HCT116 (cell line): ENCODE results near the gene MDM4.

Experiments used
- CTCF ChIP-seq, 3 experiments: fragments of 200-600 bp in 1 of 3; sonication (generic) in 1 of 3; IDR thresholded peaks in 2 of 3; conservative IDR thresholded peaks in 1 of 3; 2 replicates each; pipeline ENCODE4 v1.5.1; 2012 to 2017; ENCODE audit warnings: low read depth in 2 of 3, low read length in 2 of 3, antibody characterized with exemption in 1 of 3, borderline replicate concordance in 1 of 3, control low read depth in 1 of 3, mild to moderate bottlenecking in 1 of 3, mixed read lengths in 1 of 3, mixed run types in 1 of 3, moderate library complexity in 1 of 3; ENCODE audit not compliant: insufficient read depth in 1 of 3
- EZH2 ChIP-seq: fragments of 200-600 bp; sonication (generic); IDR thresholded peaks from 2 replicates; pipeline ENCODE4 v1.6.1; 2017; ENCODE audit warnings: antibody characterized with exemption, mixed run types
- JUND ChIP-seq: IDR thresholded peaks from 2 replicates; pipeline ENCODE4 v1.6.1; 2012
- POLR2A ChIP-seq: IDR thresholded peaks from 2 replicates; pipeline ENCODE4 v1.7.0; 2011; ENCODE audit warnings: borderline replicate concordance; ENCODE audit not compliant: insufficient read depth, insufficient read length; ENCODE audit errors: extremely low read depth
- YY1 ChIP-seq: IDR thresholded peaks from 2 replicates; pipeline ENCODE4 v1.6.1; 2011; ENCODE audit warnings: low read length, low read depth, moderate library complexity, mild to moderate bottlenecking; ENCODE audit not compliant: insufficient replicate concordance; ENCODE audit errors: extremely low read depth
- TF ChIP-seq, protein P1 (sequence below): IDR thresholded peaks from 2 replicates; pipeline ENCODE4 v1.6.1; 2012; ENCODE audit warnings: low read depth
- TF ChIP-seq, protein P2 (sequence below): IDR thresholded peaks from 2 replicates; pipeline ENCODE4 v1.6.1; 2012

DNA sequence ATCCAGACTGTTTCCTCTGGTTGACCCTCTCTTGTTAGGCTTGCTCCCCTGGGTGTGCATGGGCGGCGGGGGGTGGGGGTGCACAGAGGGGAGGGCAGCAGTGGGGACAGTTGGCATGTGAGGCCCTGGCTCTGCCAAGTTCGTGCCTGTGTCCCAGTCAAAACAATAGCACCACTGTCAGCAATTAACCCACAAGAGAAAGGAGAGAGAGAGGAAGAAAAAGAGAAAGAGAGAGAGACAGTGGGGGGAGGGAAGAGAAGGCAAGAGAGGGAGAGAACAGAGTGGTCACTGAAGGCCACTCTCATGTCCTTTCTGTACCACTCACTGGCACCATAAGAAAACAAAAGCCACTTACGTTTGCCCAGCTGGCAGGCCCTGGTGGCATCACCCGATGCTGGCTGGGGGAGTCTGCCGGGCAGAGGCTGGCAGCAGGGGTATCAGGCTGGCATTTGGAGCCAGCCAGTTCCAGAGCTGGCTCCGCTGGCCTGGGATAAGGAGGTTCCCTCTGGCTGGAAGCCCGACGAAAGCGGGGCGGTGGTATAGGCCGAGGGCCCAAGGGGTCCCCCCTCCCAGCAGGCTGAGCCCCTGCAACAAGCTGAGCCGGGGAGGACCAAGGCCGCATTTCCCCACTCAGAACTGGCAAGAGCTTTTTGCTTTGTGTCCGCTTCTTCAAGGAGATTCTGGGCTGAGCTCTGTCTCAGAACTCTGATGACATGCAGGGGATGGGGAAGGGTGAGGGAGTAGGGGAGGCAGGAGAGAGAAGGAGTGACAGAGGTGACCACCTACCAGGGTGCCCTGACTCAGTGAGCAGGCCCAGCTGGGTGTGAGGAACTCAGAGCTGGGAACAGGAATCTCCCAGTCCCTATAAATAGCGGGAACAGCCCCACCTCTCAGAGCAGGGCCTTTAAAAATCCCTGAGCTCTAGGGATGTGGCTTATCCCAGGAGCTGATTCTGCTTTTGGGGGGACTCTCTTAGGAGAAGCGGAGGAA lies 49.5 kb upstream of the MDM4 start:
- no peak for TF ChIP-seq JUND
- no peak for TF ChIP-seq CTCF (IDR thresholded peaks at IDR 0.05 in 2 of 3, conservative IDR thresholded peaks at IDR 0.05 in 1 of 3; ENCODE audit: borderline replicate concordance in 1 of 3, insufficient read depth in 1 of 3, low read depth in 2 of 3, low read length in 2 of 3)
- TF ChIP-seq POLR2A: no peak
- no peak for TF ChIP-seq YY1
- no peak for TF ChIP-seq EZH2
- TF ChIP-seq, protein P1, sequence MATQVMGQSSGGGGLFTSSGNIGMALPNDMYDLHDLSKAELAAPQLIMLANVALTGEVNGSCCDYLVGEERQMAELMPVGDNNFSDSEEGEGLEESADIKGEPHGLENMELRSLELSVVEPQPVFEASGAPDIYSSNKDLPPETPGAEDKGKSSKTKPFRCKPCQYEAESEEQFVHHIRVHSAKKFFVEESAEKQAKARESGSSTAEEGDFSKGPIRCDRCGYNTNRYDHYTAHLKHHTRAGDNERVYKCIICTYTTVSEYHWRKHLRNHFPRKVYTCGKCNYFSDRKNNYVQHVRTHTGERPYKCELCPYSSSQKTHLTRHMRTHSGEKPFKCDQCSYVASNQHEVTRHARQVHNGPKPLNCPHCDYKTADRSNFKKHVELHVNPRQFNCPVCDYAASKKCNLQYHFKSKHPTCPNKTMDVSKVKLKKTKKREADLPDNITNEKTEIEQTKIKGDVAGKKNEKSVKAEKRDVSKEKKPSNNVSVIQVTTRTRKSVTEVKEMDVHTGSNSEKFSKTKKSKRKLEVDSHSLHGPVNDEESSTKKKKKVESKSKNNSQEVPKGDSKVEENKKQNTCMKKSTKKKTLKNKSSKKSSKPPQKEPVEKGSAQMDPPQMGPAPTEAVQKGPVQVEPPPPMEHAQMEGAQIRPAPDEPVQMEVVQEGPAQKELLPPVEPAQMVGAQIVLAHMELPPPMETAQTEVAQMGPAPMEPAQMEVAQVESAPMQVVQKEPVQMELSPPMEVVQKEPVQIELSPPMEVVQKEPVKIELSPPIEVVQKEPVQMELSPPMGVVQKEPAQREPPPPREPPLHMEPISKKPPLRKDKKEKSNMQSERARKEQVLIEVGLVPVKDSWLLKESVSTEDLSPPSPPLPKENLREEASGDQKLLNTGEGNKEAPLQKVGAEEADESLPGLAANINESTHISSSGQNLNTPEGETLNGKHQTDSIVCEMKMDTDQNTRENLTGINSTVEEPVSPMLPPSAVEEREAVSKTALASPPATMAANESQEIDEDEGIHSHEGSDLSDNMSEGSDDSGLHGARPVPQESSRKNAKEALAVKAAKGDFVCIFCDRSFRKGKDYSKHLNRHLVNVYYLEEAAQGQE: no peak
- TF ChIP-seq, protein P2, sequence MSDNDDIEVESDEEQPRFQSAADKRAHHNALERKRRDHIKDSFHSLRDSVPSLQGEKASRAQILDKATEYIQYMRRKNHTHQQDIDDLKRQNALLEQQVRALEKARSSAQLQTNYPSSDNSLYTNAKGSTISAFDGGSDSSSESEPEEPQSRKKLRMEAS: no peak
